ENCODE results near the gene MYO18B. TPM values are rescaled to one million over a fixed set of nuclear protein-coding genes. Genes with fewer than 3 reads are reported as not detected.

Gene MYO18B
- total and polyA plus RNA-seq, 8 donors = 0.05 to 0.47 (median 0.14) TPM

GRCh38 chr22:25781801-25782200 is 39.8 kb downstream of the MYO18B start:
- 78 to 83% methylated on average over 8 of the region's 8 CpGs for WGBS, 2 donors
- TF ChIP-seq, protein P1, sequence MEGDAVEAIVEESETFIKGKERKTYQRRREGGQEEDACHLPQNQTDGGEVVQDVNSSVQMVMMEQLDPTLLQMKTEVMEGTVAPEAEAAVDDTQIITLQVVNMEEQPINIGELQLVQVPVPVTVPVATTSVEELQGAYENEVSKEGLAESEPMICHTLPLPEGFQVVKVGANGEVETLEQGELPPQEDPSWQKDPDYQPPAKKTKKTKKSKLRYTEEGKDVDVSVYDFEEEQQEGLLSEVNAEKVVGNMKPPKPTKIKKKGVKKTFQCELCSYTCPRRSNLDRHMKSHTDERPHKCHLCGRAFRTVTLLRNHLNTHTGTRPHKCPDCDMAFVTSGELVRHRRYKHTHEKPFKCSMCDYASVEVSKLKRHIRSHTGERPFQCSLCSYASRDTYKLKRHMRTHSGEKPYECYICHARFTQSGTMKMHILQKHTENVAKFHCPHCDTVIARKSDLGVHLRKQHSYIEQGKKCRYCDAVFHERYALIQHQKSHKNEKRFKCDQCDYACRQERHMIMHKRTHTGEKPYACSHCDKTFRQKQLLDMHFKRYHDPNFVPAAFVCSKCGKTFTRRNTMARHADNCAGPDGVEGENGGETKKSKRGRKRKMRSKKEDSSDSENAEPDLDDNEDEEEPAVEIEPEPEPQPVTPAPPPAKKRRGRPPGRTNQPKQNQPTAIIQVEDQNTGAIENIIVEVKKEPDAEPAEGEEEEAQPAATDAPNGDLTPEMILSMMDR (IDR thresholded peaks at IDR 0.05) = no peak
- FAIRE-seq = no peak

DNA sequence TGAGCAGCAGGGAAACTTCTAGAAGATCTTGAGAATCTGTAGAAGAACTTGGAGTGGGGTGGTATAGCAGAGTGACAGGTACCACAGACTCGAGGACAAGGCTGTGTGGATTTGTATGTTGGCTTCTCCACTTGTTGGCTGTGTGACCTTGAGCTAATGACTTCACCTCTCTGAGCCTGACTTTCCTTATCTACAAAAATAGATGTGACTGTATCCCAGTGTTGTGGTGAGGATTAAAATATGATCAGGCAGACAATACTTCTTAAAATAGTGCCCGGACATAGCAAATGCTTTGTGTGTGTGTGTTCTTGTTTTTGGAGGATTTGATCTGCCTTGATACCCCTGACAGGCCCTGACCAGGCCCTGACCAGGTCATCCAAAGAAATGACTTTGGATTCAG is 40.8 kb downstream of the MYO18B start:
- no peak for DNase-seq
- Histone ChIP-seq H3K9me3 (no peaks in the 10 kb centered on the region), H3K36me3 (no peaks in the 10 kb centered on the region), H3K4me1 (no peaks in the 10 kb centered on the region), H3K4me3 (no peak overlapping the region), H3K27ac (no peak overlapping the region), H3K27me3 (no peaks in the 10 kb centered on the region)
- TF ChIP-seq, protein P1 (IDR thresholded peaks at IDR 0.05) = no peak
- ATAC-seq = no peak
- intact Hi-C loops (cut with DNase I) = no loop called here
- 42 to 48% methylated on average over 2 of the region's 2 CpGs for WGBS, 2 donors
- FAIRE-seq = no peak

More at GRCh38 chr22:25781801-25782200, 39.8 kb downstream of the MYO18B start:
- intact Hi-C loops (cut with DNase I) = no loop called here
- Histone ChIP-seq H3K27ac (no peak overlapping the region), H3K36me3 (no peaks in the 10 kb centered on the region), H3K4me3 (no peak overlapping the region), H3K4me1 (no peaks in the 10 kb centered on the region), H3K9me3 (no peaks in the 10 kb centered on the region), H3K27me3 (no peaks in the 10 kb centered on the region)
- DNase-seq = no peak
- ATAC-seq = no peak

DNA sequence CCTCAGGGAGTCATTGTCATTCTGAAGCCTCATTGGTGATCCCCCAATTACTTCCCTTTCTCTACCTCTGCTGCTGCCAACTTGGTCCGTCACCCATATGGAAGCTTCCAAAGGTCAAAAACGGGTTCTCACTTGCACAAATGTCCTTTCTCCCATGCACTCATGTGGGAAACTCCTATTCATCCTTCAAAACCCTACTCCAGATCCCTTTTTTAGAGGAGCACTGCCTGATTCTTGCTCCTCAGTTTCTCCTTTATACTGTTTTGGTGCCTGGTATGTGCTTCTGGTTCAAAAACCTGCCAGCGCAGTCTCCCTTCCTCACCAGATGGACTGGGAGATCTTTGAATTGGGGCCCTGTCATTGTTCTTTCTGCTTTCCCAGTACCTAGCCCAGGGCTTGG is 41.9 kb downstream of the MYO18B start:
- TF ChIP-seq, protein P1 (IDR thresholded peaks at IDR 0.05) = no peak
- 65 to 71% methylated on average over 3 of the region's 3 CpGs for WGBS, 2 donors
- Histone ChIP-seq H3K27ac (no peak overlapping the region), H3K4me1 (no peaks in the 10 kb centered on the region), H3K9me3 (no peaks in the 10 kb centered on the region), H3K36me3 (no peaks in the 10 kb centered on the region), H3K27me3 (no peaks in the 10 kb centered on the region), H3K4me3 (no peak overlapping the region)
- intact Hi-C loops (cut with DNase I) = no loop called here
- FAIRE-seq = no peak
- no peak for DNase-seq
- no peak for ATAC-seq

DNA sequence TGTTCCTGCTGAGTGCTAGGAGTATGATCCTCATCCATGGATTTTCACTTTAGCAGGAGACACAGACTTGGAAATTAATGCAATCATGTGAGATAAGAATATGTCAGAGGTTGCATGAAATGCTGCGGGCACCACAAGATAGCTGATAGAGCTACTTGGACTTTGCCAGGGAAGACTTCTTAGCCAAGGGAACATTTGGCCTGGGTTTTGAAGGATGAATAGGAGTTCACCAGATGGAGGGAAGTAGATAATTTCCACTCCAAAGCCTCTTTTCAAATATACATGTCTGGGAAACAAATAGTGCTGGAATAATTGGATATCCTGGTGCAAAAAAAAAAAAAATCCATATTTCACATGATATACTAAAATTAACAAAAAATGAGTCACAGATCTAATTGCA is 44.2 kb downstream of the MYO18B start:
- TF ChIP-seq, protein P1 (IDR thresholded peaks at IDR 0.05) = no peak
- no peak for ATAC-seq
- H3K27me3 ChIP-seq = no peaks in the 10 kb centered on the region
- H3K27ac ChIP-seq = no peak overlapping the region
- intact Hi-C loops (cut with DNase I) = no loop called here
- H3K4me1 ChIP-seq = no peaks in the 10 kb centered on the region
- FAIRE-seq = no peak
- no peaks in the 10 kb centered on the region for H3K36me3 ChIP-seq
- H3K9me3 ChIP-seq = no peaks in the 10 kb centered on the region
- H3K4me3 ChIP-seq = no peak overlapping the region
- DNase-seq = no peak
- 89 to 97% methylated on average over 1 of the region's 1 CpG for WGBS, 2 donors

DNA sequence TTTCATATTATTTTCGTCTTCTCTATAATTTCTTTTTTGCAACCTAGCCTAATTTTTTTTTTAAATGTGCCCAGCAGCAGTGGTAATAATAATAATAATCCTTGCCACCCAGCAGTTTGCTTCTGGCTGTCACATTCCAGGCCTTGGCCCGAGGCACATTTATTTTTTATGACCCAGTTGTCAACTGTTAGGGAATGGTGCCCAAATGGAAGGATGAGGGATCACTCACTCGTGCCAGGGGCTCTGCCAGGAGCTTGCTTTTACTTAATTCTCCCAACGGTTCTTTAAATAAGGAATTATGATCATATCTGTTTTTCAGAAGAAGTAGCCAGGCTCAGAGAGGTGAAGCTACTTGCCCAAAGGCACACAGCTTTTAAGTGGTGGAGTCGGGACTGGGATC is 49.6 kb downstream of the MYO18B start:
- no peaks in the 10 kb centered on the region for H3K9me3 ChIP-seq
- FAIRE-seq = no peak
- ATAC-seq = no peak
- DNase-seq = no peak
- H3K27ac ChIP-seq = no peak overlapping the region
- TF ChIP-seq, protein P1 (IDR thresholded peaks at IDR 0.05) = no peak
- 35 to 41% methylated on average over 5 of the region's 5 CpGs for WGBS, 2 donors
- H3K27me3 ChIP-seq = no peaks in the 10 kb centered on the region
- H3K36me3 ChIP-seq = no peaks in the 10 kb centered on the region
- intact Hi-C loops (cut with DNase I) = no loop called here
- no peak overlapping the region for H3K4me3 ChIP-seq
- H3K4me1 ChIP-seq = no peaks in the 10 kb centered on the region
